HEK293 (cell line): ENCODE measurements around the gene NEO1.

Experiments used
- CTCF ChIA-PET: fragments of 350-600 bp; formaldehyde crosslinking; extraction: SDS; loops from one replicate; lab custom pipeline; 2021; ENCODE audit warnings: antibody characterized with exemption; lab: Yijun Ruan, JAX
- POLR2A ChIA-PET: fragments of 300-600 bp; formaldehyde crosslinking; extraction: SDS; loops from one replicate; lab custom pipeline; 2020; ENCODE audit warnings: antibody characterized with exemption, inconsistent platforms; lab: Yijun Ruan, JAX
- H3K27ac ChIP-seq: fragments of 200-500 bp; sonication (Bioruptor generic); 2 replicates; pipeline ENCODE4 v1.5.1; 2014; ENCODE audit warnings: low read depth, low read length, control low read depth, inconsistent platforms; ENCODE audit errors: extremely low read depth
- H3K36me3 ChIP-seq, 2 experiments: fragments of 200-500 bp in 1 of 2; sonication (Bioruptor generic) in 1 of 2; 1 replicate in 1 of 2; 2 replicates in 1 of 2; pipeline ENCODE4 v1.5.1; 2014 to 2017; ENCODE audit warnings: inconsistent platforms in 2 of 2, low read length in 2 of 2; ENCODE audit not compliant: control insufficient read depth in 2 of 2, insufficient read depth in 1 of 2
- H3K4me1 ChIP-seq: fragments of 200-500 bp; sonication (Bioruptor generic); 2 replicates; pipeline ENCODE4 v1.5.1; 2014; ENCODE audit warnings: mild to moderate bottlenecking, low read length, inconsistent platforms; ENCODE audit not compliant: control insufficient read depth, insufficient read depth
- H3K4me3 ChIP-seq: 2 replicates; pipeline ENCODE4 v1.5.1; 2011; ENCODE audit warnings: low read depth, mild to moderate bottlenecking, control low read depth, low read length, moderate library complexity
- H3K9me3 ChIP-seq: fragments of 200-500 bp; sonication (Bioruptor generic); 2 replicates; pipeline ENCODE4 v1.5.1; 2014; ENCODE audit warnings: low read depth, low read length, inconsistent platforms; ENCODE audit not compliant: control insufficient read depth, insufficient read depth
- EGR2 ChIP-seq: fragments of 450-650 bp; formaldehyde crosslinking; IDR thresholded peaks from 2 replicates; pipeline ENCODE4 v1.5.1; 2016; ENCODE audit warnings: low read depth, missing biosample characterization, missing genetic modification characterization
- GFI1B ChIP-seq: fragments of 450-650 bp; formaldehyde crosslinking; IDR thresholded peaks from 2 replicates; pipeline ENCODE4 v1.5.1; 2016; ENCODE audit warnings: missing biosample characterization, missing genetic modification characterization
- PRDM1 ChIP-seq: fragments of 450-650 bp; formaldehyde crosslinking; IDR thresholded peaks from 2 replicates; pipeline ENCODE4; 2016; ENCODE audit warnings: missing biosample characterization, missing genetic modification characterization
- ZNF132 ChIP-seq: fragments of 450-650 bp; formaldehyde crosslinking; IDR thresholded peaks from 2 replicates; pipeline ENCODE4 v1.5.1; 2017; ENCODE audit warnings: missing biosample characterization, missing genetic modification characterization, borderline replicate concordance
- ZNF133 ChIP-seq: fragments of 450-650 bp; formaldehyde crosslinking; IDR thresholded peaks from 2 replicates; pipeline ENCODE4 v1.5.1; 2016; ENCODE audit warnings: missing biosample characterization, missing genetic modification characterization
- ZNF157 ChIP-seq: fragments of 450-650 bp; formaldehyde crosslinking; IDR thresholded peaks from 2 replicates; pipeline ENCODE4 v1.5.1; 2016; ENCODE audit warnings: missing biosample characterization, missing genetic modification characterization
- ZNF174 ChIP-seq: fragments of 450-650 bp; formaldehyde crosslinking; IDR thresholded peaks from 2 replicates; pipeline ENCODE4 v1.5.0; 2017; ENCODE audit warnings: missing biosample characterization, mild to moderate bottlenecking, missing genetic modification characterization
- ZNF2 ChIP-seq: fragments of 450-650 bp; formaldehyde crosslinking; IDR thresholded peaks from 2 replicates; pipeline ENCODE4 v1.5.1; 2016; ENCODE audit warnings: missing biosample characterization, missing genetic modification characterization
- ZNF280C ChIP-seq: fragments of 450-650 bp; formaldehyde crosslinking; IDR thresholded peaks from 2 replicates; pipeline ENCODE4 v1.5.1; 2016; ENCODE audit warnings: missing biosample characterization, missing genetic modification characterization
- ZNF324 ChIP-seq: fragments of 450-650 bp; formaldehyde crosslinking; IDR thresholded peaks from 2 replicates; pipeline ENCODE4 v1.5.1; 2016; ENCODE audit warnings: missing biosample characterization, missing genetic modification characterization
- ZNF341 ChIP-seq: fragments of 450-650 bp; formaldehyde crosslinking; IDR thresholded peaks from 2 replicates; pipeline ENCODE4; 2016; ENCODE audit warnings: low read depth, missing biosample characterization, missing genetic modification characterization
- ZNF433 ChIP-seq: fragments of 450-650 bp; formaldehyde crosslinking; IDR thresholded peaks from 2 replicates; pipeline ENCODE4 v1.5.1; 2016; ENCODE audit warnings: missing biosample characterization, missing genetic modification characterization, low read depth
- ZNF561 ChIP-seq: fragments of 450-650 bp; IDR thresholded peaks from 2 replicates; pipeline ENCODE4 v1.5.1; 2018; ENCODE audit warnings: missing biosample characterization, missing genetic modification characterization, borderline replicate concordance
- ZNF571 ChIP-seq: fragments of 450-650 bp; formaldehyde crosslinking; IDR thresholded peaks from 2 replicates; pipeline ENCODE4 v1.5.0; 2017; ENCODE audit warnings: missing biosample characterization, missing genetic modification characterization
- ZNF580 ChIP-seq: fragments of 450-650 bp; formaldehyde crosslinking; IDR thresholded peaks from 2 replicates; pipeline ENCODE4 v1.5.1; 2016; ENCODE audit warnings: missing biosample characterization, missing genetic modification characterization
- ZNF792 ChIP-seq: fragments of 450-650 bp; formaldehyde crosslinking; IDR thresholded peaks from 2 replicates; pipeline ENCODE4 v1.5.1; 2016; ENCODE audit warnings: missing biosample characterization, missing genetic modification characterization
- TF ChIP-seq, protein P1 (sequence below): fragments of 450-650 bp; formaldehyde crosslinking; conservative IDR thresholded peaks from 2 replicates; pipeline ENCODE4 v1.5.1; 2016; ENCODE audit warnings: low read depth, missing biosample characterization, missing genetic modification characterization
- TF ChIP-seq, protein P2 (sequence below): fragments of 450-650 bp; formaldehyde crosslinking; IDR thresholded peaks from 2 replicates; pipeline ENCODE4 v1.5.1; 2016; ENCODE audit warnings: missing biosample characterization, missing genetic modification characterization
- TF ChIP-seq, protein P3 (sequence below): fragments of 450-650 bp; formaldehyde crosslinking; optimal IDR thresholded peaks from 2 replicates; pipeline ENCODE3; 2016; ENCODE audit warnings: missing biosample characterization, mild to moderate bottlenecking, missing genetic modification characterization

The NEO1 gene

GRCh38 chr15:73004462-73004861 lies 47.8 kb upstream of the NEO1 start:
- ChIA-PET POLR2A (no interaction called here), CTCF (interaction anchor here (0.9 to 1.0 kb wide), 2 partner anchors 35 to 49 kb away, joined by 3 to 4 read pairs; no protein-coding TSS in a partner anchor)
- H3K4me3 ChIP-seq, result no peak overlapping the region
- H3K27ac ChIP-seq, result no peak overlapping the region
- no peaks in the 10 kb centered on the region for H3K36me3 ChIP-seq
- H3K9me3 ChIP-seq, result no peaks in the 10 kb centered on the region
- H3K4me1 ChIP-seq, result peaks cover 7% of the 10 kb centered on the region
- TF ChIP-seq ZNF157, result no peak
- 0 out of 2 replicates have a peak, but pooled peaks have one; percentile 37 for TF ChIP-seq EGR2 (tag by site-specific recombination)

DNA sequence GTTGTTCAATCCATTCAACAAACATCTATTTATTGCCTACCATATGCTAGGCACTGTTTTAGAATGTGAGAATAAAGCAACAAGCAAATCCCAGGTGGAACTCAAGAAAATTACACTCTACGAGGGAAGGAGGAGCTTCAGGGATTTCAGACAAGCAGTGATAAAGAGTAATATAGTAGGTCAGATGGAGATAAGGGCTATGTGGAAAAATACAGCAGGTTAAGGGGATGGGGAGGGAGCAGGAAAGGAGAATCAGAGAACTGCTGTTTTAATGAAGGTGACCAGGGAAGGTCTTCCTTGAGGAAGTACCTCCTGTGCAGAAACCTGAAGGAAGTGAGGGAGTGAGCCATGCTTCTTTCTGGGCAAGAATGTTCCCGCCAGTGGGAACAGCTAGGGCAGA lies 47.2 kb upstream of the NEO1 start:
- ChIA-PET CTCF (interaction anchor here (0.9 to 1.0 kb wide), 3 partner anchors 14 to 48 kb away, joined by 3 to 4 read pairs (median 3); no protein-coding TSS in a partner anchor), POLR2A (no interaction called here)
- peaks cover 12% of the 10 kb centered on the region for H3K4me1 ChIP-seq
- no peaks in the 10 kb centered on the region for H3K36me3 ChIP-seq
- TF ChIP-seq ZNF324, result no peak
- TF ChIP-seq ZNF580, result no peak
- no peak for TF ChIP-seq ZNF2 (tag by site-specific recombination)
- no peak for TF ChIP-seq ZNF174
- TF ChIP-seq, protein P1, sequence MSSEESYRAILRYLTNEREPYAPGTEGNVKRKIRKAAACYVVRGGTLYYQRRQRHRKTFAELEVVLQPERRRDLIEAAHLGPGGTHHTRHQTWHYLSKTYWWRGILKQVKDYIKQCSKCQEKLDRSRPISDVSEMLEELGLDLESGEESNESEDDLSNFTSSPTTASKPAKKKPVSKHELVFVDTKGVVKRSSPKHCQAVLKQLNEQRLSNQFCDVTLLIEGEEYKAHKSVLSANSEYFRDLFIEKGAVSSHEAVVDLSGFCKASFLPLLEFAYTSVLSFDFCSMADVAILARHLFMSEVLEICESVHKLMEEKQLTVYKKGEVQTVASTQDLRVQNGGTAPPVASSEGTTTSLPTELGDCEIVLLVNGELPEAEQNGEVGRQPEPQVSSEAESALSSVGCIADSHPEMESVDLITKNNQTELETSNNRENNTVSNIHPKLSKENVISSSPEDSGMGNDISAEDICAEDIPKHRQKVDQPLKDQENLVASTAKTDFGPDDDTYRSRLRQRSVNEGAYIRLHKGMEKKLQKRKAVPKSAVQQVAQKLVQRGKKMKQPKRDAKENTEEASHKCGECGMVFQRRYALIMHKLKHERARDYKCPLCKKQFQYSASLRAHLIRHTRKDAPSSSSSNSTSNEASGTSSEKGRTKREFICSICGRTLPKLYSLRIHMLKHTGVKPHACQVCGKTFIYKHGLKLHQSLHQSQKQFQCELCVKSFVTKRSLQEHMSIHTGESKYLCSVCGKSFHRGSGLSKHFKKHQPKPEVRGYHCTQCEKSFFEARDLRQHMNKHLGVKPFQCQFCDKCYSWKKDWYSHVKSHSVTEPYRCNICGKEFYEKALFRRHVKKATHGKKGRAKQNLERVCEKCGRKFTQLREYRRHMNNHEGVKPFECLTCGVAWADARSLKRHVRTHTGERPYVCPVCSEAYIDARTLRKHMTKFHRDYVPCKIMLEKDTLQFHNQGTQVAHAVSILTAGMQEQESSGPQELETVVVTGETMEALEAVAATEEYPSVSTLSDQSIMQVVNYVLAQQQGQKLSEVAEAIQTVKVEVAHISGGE (tag by site-specific recombination), result no peak
- TF ChIP-seq ZNF132 (tag by site-specific recombination), result no peak
- TF ChIP-seq ZNF571 (tag by site-specific recombination), result no peak
- H3K27ac ChIP-seq, result no peak overlapping the region
- no peaks in the 10 kb centered on the region for H3K9me3 ChIP-seq
- no peak overlapping the region for H3K4me3 ChIP-seq

- Histone ChIP-seq H3K36me3 (no peaks in the 10 kb centered on the region), H3K27ac (no peak overlapping the region), H3K4me3 (no peak overlapping the region), H3K4me1 (peaks cover 13% of the 10 kb centered on the region), H3K9me3 (no peaks in the 10 kb centered on the region)
- TF ChIP-seq ZNF433, result no peak
- no peak for TF ChIP-seq ZNF280C
- 0 out of 2 replicates have a peak, but pooled peaks have one; percentile 14 for TF ChIP-seq PRDM1
- 0 out of 2 replicates have a peak, but pooled peaks have one; percentile 9 for TF ChIP-seq ZNF341 (tag by site-specific recombination)
- ChIA-PET POLR2A (no interaction called here), CTCF (interaction anchor here (1.0 kb wide), 2 partner anchors 14 to 48 kb away, joined by 3 to 4 read pairs; no protein-coding TSS in a partner anchor)
These were observed 46.8 kb upstream of the NEO1 start for GRCh38 chr15:73005446-73005845.

DNA sequence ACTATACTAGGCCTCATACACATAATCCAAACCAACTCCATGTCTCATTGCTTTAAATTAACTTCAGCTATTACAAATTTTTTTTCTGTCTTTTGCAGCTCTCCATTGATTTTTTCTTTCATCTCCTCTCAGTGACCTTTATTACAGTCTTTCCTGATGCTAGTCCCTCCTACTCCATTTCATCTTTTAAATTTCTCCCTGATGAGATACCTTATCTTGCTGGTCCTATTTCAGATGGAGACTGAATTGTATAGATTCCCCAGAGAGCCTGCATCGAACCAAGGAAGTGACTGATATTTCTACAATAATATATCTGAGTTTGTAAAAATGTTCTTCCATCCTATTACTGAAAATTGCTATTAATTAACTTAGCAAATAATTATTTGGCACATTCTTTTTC lies 45.7 kb upstream of the NEO1 start:
- ChIA-PET POLR2A (no interaction called here), CTCF (no interaction called here)
- no peaks in the 10 kb centered on the region for H3K9me3 ChIP-seq
- TF ChIP-seq, protein P2, sequence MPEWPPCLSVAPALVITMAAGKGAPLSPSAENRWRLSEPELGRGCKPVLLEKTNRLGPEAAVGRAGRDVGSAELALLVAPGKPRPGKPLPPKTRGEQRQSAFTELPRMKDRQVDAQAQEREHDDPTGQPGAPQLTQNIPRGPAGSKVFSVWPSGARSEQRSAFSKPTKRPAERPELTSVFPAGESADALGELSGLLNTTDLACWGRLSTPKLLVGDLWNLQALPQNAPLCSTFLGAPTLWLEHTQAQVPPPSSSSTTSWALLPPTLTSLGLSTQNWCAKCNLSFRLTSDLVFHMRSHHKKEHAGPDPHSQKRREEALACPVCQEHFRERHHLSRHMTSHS (tag by site-specific recombination), result no peak
- no peak for TF ChIP-seq ZNF561 (tag by site-specific recombination)
- TF ChIP-seq ZNF133 (tag by site-specific recombination), result no peak
- no peak for TF ChIP-seq GFI1B (tag by site-specific recombination)
- no peak for TF ChIP-seq ZNF792
- TF ChIP-seq, protein P3, sequence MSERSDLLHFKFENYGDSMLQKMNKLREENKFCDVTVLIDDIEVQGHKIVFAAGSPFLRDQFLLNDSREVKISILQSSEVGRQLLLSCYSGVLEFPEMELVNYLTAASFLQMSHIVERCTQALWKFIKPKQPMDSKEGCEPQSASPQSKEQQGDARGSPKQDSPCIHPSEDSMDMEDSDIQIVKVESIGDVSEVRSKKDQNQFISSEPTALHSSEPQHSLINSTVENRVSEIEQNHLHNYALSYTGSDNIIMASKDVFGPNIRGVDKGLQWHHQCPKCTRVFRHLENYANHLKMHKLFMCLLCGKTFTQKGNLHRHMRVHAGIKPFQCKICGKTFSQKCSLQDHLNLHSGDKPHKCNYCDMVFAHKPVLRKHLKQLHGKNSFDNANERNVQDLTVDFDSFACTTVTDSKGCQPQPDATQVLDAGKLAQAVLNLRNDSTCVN (tag by site-specific recombination), result no peak

More for the DNA sequence above, 45.7 kb upstream of the NEO1 start:
- Histone ChIP-seq H3K4me3 (no peak overlapping the region), H3K4me1 (peaks cover 8% of the 10 kb centered on the region), H3K36me3 (no peaks in the 10 kb centered on the region), H3K27ac (no peak overlapping the region)
